ENCODE measurements around the gene STMN3. TPM values are rescaled to one million over a fixed set of nuclear protein-coding genes. Genes with fewer than 3 reads are reported as not detected.

STMN3 gene
- total RNA-seq, 1 donor from 2014 or later, result 12.1 TPM

DNA sequence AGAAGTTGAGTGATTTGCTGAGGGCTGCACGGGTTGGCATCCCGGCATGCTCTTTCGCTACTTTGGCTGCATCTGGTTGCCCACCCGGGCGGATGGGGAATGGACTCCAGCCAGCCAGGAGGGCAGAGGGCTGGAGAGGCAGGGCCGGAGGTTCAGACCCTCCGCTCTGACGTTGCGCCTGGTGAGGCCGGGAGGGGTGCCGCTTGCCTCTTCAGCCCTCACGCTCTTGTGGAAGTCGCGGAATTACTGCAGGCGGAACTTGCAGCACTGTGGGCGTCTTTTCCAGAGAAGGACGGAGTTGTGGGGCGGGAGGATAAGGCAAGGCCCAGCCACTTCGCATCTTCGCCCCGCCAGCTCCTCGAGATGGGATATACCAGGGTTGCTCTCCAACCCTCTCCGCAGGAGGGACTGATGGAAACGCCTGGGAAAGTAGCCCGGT, 5.5 kb upstream of the STMN3 start:
- TF ChIP-seq, protein P1, sequence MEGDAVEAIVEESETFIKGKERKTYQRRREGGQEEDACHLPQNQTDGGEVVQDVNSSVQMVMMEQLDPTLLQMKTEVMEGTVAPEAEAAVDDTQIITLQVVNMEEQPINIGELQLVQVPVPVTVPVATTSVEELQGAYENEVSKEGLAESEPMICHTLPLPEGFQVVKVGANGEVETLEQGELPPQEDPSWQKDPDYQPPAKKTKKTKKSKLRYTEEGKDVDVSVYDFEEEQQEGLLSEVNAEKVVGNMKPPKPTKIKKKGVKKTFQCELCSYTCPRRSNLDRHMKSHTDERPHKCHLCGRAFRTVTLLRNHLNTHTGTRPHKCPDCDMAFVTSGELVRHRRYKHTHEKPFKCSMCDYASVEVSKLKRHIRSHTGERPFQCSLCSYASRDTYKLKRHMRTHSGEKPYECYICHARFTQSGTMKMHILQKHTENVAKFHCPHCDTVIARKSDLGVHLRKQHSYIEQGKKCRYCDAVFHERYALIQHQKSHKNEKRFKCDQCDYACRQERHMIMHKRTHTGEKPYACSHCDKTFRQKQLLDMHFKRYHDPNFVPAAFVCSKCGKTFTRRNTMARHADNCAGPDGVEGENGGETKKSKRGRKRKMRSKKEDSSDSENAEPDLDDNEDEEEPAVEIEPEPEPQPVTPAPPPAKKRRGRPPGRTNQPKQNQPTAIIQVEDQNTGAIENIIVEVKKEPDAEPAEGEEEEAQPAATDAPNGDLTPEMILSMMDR (IDR thresholded peaks at IDR 0.05), result no peak
- H3K27me3 ChIP-seq (ENCODE audit: low read depth), result no peaks in the 10 kb centered on the region
- intact Hi-C loops (cut with DNase I), result no loop called here
- peak overlapping the region; percentile 85 for H3K27ac ChIP-seq
- ATAC-seq, result peak; percentile 42 to 47
- peak overlapping the region; percentile 91 for H3K4me3 ChIP-seq
- no peaks in the 10 kb centered on the region for H3K9me3 ChIP-seq
- peaks cover 29% of the 10 kb centered on the region for H3K36me3 ChIP-seq
- H3K4me1 ChIP-seq, result peaks cover 26% of the 10 kb centered on the region
- DNase-seq, result peak; percentile 69

DNA sequence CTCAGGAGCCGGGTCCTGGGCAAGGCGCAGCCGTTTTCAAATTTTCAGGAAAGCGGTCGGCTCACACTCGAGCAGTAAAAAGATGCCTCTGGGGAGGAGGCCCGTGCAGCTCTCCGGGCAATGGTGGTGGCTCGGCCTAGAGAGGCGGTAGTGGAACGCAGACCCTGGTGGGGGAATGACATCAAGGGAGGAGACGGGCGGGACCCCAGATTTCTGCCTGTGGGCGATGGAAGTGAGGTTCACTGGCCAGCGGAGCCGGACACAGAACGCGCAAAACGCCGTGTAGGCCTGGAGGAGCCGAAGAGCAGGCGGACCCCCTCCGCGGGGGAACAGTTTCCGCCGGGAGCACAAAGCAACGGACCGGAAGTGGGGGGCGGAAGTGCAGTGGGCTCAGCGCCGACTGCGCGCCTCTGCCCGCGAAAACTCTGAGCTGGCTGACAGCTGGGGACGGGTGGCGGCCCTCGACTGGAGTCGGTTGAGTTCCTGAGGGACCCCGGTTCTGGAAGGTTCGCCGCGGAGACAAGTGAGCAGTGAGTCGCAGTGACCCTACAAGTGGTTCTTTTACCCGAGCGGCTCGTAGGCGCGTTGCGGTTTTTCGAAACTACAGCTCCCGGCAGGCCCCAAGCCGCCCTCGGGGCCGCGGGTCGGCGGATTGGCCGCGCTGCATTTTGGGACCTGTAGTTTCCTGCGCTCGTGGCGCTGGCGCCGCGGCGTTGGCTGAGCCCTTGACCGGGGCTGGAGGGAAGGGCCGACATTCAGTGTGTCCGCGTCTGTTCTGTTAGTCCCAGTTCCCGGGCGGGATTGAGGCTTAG, 4.9 kb upstream of the STMN3 start, which contains the start of gene RTEL1:
Gene RTEL1 (plus strand): TSS at position 376 of the 812 bp plus-strand sequence. CDS start 1,091 bp downstream, outside the sequence.
- peaks cover 29% of the 10 kb centered on the region for H3K4me1 ChIP-seq
- peak within 1 kb of the TSS; percentile 85 for H3K27ac ChIP-seq
- H3K4me3 ChIP-seq, result peak within 1 kb of the TSS; percentile 91
- ATAC-seq (peak; percentile 95 to 97), DNase-seq (peak; percentile 95)
- H3K27me3 ChIP-seq (ENCODE audit: low read depth), result no peaks in the 10 kb centered on the region
- no peaks in the 10 kb centered on the region for H3K9me3 ChIP-seq
- peaks cover 22% of the 10 kb centered on the region for H3K36me3 ChIP-seq
- intact Hi-C loops (cut with DNase I), result no loop called here
- TF ChIP-seq, protein P1 (IDR thresholded peaks at IDR 0.05), result no peak

DNA sequence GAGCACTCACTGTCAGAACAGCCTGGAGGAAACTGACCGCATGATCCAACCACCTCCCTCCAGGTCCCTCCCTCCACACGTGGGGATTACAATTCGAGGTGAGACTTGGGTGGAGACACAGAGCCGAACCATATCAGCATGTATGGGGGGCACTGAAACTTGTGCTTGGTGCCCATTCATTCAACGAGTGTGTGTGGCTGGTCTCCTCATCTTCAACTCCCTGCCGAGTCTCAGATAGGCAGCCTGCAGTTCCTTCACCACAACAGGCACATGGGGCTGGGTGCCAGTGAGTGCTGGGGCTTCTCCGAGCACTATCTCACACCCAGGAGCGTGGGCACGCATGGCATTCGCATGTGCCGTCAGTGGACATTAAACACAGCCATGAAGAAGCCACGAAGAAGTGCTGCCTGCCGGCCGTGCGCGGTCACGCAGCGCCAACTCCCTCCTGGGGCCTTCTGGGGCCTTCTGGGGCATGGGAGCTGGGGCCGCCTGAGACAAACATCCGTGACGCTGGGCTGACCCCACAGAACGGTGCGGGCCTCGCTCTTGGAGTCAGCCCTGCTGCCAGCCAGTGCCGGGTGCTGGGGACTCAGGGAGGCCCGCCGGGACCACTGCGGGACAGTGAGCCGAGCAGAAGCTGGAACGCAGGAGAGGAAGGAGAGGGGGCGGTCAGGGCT, 4.2 kb upstream of the STMN3 start:
- Histone ChIP-seq H3K27me3 (ENCODE audit: low read depth) (peaks cover 3% of the 10 kb centered on the region), H3K36me3 (peaks cover 15% of the 10 kb centered on the region), H3K4me3 (peak overlapping the region; percentile 91), H3K9me3 (no peaks in the 10 kb centered on the region), H3K27ac (peak overlapping the region; percentile 85), H3K4me1 (peaks cover 33% of the 10 kb centered on the region)
- DNase-seq (peak; percentile 49), ATAC-seq (no peak)
- TF ChIP-seq, protein P1 (IDR thresholded peaks at IDR 0.05), result no peak
- intact Hi-C loops (cut with DNase I), result no loop called here

DNA sequence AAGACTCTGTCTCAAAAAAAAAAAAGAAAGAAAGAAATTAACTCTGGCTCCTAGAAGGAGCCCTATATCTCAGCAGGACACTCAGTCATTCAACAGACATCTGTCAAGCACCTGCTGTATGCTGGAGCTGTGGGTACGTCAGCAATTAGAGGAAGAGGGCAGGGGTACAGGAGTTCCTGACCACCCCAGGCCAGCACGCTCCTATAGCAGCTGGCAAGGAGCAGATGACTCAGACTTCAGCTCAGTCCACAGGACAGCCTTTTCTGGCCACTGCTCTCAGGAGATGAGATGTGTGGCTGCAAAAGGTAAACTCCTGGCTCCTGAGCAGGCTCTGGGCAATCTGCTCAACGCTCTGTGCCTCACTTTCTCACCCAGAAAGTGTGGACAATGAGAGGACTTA, 3.2 kb upstream of the STMN3 start:
- H3K9me3 ChIP-seq, result no peaks in the 10 kb centered on the region
- H3K27me3 ChIP-seq (ENCODE audit: low read depth), result peaks cover 12% of the 10 kb centered on the region
- H3K4me3 ChIP-seq, result no peak overlapping the region
- no peak for ATAC-seq
- DNase-seq, result no peak
- H3K36me3 ChIP-seq, result peaks cover 5% of the 10 kb centered on the region
- no peak overlapping the region for H3K27ac ChIP-seq
- intact Hi-C loops (cut with DNase I), result no loop called here
- TF ChIP-seq, protein P1 (IDR thresholded peaks at IDR 0.05), result no peak
- H3K4me1 ChIP-seq, result peaks cover 43% of the 10 kb centered on the region

DNA sequence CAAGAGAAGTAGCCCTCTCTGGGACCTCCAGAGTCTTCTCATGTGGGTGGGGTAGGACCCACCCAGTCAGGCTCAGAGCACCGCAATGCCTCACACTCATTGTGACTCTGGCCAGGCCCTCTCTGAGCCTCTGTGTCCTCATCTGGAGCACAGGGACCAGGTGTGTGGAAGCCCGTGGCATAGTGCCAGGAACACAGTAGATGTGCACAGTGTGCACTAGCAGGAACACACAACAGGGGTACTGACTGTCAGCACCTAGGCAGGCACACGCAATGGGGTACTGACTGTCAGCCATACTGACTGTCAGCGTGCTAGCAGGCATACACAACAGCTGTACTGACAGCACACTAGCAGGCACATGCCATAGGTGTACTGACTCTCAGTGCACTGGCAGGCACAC, 2.0 kb upstream of the STMN3 start:
- H3K27me3 ChIP-seq (ENCODE audit: low read depth), result peaks cover 14% of the 10 kb centered on the region
- no peak overlapping the region for H3K27ac ChIP-seq
- intact Hi-C loops (cut with DNase I), result no loop called here
- TF ChIP-seq, protein P1 (IDR thresholded peaks at IDR 0.05), result no peak
- H3K4me3 ChIP-seq, result no peak overlapping the region
- DNase-seq (no peak), ATAC-seq (no peak)
- H3K36me3 ChIP-seq, result no peaks in the 10 kb centered on the region
- peaks cover 47% of the 10 kb centered on the region for H3K4me1 ChIP-seq
- no peaks in the 10 kb centered on the region for H3K9me3 ChIP-seq

Measured in lower lobe of right lung (tissue), 2 donors.